Fibroblast of lung (primary cell): ENCODE results near the gene ARHGAP45.

Experiments
- EZH2 ChIP-seq: IDR thresholded peaks from 2 replicates; pipeline ENCODE4 v1.5.1; 2012; ENCODE audit warnings: low read length, control low read depth, mild to moderate bottlenecking; ENCODE audit errors: missing control alignments
- TF ChIP-seq, protein P1 (sequence below), 2 donors: IDR thresholded peaks in 1 of 2; conservative IDR thresholded peaks in 1 of 2; 1 replicate in 1 of 2; 2 replicates in 1 of 2; pipeline ENCODE4 v1.5.1; 2011 to 2012; ENCODE audit warnings: low read length in 2 of 2, control low read depth in 1 of 2, inconsistent platforms in 1 of 2, low read depth in 1 of 2, mild to moderate bottlenecking in 1 of 2

DNA sequence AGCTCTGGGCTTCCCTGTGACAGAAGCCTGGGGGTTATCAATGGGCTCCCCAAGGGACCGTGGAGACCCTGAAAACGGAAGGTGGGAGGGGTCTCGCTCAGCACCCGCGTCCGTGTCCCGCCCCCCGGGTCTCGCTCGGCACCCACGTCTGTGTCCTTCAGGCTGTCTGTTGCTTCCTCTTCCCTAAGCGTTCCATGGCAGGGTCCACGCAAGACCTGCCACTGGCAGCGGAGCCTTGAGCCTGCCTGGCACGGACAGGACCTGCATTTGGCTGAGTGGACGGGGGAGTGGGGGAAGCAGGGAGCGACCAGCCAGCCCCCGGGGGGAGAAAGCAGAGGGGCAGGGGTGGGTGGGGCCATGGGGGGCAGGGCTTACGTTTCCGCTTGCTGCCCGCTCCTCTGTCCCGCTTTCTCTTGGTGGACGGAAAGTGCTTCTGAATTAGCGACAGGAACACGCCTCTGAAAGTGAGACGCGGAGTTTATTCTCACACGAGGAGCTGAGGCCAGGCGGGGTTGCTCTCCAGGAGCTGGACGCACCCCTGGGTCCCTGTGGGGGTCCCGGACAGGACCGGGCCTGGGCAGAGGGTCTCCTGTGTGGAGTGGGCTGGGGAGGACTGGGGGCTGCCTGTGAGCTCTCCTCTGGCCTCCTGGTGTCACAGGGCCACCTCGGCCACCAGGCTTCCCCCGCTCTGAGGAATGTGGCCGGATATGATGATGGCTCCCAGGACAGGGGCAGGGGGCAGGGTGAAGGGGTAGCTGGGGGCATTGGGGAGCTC lies 48.9 kb downstream of the ARHGAP45 start:
- TF ChIP-seq, protein P1, sequence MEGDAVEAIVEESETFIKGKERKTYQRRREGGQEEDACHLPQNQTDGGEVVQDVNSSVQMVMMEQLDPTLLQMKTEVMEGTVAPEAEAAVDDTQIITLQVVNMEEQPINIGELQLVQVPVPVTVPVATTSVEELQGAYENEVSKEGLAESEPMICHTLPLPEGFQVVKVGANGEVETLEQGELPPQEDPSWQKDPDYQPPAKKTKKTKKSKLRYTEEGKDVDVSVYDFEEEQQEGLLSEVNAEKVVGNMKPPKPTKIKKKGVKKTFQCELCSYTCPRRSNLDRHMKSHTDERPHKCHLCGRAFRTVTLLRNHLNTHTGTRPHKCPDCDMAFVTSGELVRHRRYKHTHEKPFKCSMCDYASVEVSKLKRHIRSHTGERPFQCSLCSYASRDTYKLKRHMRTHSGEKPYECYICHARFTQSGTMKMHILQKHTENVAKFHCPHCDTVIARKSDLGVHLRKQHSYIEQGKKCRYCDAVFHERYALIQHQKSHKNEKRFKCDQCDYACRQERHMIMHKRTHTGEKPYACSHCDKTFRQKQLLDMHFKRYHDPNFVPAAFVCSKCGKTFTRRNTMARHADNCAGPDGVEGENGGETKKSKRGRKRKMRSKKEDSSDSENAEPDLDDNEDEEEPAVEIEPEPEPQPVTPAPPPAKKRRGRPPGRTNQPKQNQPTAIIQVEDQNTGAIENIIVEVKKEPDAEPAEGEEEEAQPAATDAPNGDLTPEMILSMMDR (conservative IDR thresholded peaks at IDR 0.05 in 1 of 2, IDR thresholded peaks at IDR 0.05 in 1 of 2; ENCODE audit: low read depth in 1 of 2, low read length in 2 of 2), result no peak
- TF ChIP-seq EZH2, result no peak
